ENCODE results near the gene RSU1.

Gene RSU1

DNA sequence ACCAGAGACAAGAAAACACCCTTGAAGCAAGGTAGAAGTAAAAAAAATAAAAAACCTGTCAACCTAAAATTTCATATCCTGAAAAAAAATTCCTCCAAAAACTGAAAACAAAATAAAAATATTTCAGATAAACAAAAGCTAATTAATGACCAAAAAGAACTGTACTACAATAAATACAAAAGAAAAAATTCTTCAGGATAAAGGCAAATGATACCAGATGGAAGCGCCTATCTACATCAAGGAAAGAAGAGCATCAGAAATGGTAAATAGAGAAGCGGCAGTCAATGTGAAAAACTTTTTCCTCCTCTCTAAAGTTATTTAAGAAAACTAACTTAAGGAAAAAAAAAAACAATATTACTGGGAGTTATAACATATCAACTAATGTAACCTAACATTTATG lies 79.8 kb downstream of the RSU1 start:
- no peak for TF ChIP-seq EZH2 (IDR thresholded peaks at IDR 0.05; ENCODE audit: borderline replicate concordance, low read length)
- TF ChIP-seq, protein P1, sequence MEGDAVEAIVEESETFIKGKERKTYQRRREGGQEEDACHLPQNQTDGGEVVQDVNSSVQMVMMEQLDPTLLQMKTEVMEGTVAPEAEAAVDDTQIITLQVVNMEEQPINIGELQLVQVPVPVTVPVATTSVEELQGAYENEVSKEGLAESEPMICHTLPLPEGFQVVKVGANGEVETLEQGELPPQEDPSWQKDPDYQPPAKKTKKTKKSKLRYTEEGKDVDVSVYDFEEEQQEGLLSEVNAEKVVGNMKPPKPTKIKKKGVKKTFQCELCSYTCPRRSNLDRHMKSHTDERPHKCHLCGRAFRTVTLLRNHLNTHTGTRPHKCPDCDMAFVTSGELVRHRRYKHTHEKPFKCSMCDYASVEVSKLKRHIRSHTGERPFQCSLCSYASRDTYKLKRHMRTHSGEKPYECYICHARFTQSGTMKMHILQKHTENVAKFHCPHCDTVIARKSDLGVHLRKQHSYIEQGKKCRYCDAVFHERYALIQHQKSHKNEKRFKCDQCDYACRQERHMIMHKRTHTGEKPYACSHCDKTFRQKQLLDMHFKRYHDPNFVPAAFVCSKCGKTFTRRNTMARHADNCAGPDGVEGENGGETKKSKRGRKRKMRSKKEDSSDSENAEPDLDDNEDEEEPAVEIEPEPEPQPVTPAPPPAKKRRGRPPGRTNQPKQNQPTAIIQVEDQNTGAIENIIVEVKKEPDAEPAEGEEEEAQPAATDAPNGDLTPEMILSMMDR (IDR thresholded peaks at IDR 0.05; ENCODE audit: low read length): no peak
- Histone ChIP-seq H3K9me2 (ENCODE audit: low read depth, low read length) (no peaks in the 10 kb centered on the region), H3K79me2 (ENCODE audit: insufficient read depth, low read length) (no peaks in the 10 kb centered on the region), H4K20me1 (ENCODE audit: insufficient read depth, low read length) (no peaks in the 10 kb centered on the region), H3K4me3 (ENCODE audit: low read depth, low read length, poor library complexity, severe bottlenecking) (no peak overlapping the region), H3K4me1 (ENCODE audit: insufficient read depth, low read length, severe bottlenecking) (no peaks in the 10 kb centered on the region), H3K9me3 (ENCODE audit: low read length) (0 out of 2 replicates have a peak, but pooled peaks cover 2% of the 10 kb centered on the region), H3K9ac (ENCODE audit: low read length) (no peak overlapping the region), H2AFZ (ENCODE audit: low read length) (no peak overlapping the region), H3F3A (ENCODE audit: insufficient read depth, low read length) (no peaks in the 10 kb centered on the region), H3K27ac (ENCODE audit: low read depth, low read length, poor library complexity, severe bottlenecking) (no peak overlapping the region), H3K4me2 (ENCODE audit: low read length) (no peak overlapping the region), H3K36me3 (ENCODE audit: insufficient read depth, low read length) (peaks cover 9% of the 10 kb centered on the region; the same call in 1 of the 2 replicates), H3K27me3 (ENCODE audit: insufficient read depth, low read length) (no peaks in the 10 kb centered on the region)

DNA sequence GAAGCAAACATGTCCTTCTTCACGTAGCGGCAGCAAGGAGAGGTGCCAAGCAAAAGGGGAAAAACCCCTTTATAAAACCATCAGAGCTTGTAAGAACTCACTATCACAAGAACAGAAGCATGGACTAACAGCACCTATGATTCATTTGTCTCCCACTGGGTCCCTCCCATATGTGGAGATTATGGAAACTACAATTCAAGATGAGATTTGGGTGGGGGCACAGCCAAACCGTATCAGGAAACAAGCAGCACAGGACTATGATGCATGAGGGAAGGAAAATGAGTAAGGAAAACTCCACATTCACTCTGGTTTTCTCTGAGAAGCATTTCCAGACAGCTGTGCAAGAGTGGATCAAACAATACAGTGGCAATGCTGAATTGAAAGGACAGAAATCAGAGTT lies 81.6 kb downstream of the RSU1 start:
- no peaks in the 10 kb centered on the region for H3K4me1 ChIP-seq (ENCODE audit: insufficient read depth, low read length, severe bottlenecking)
- 0 out of 2 replicates have a peak, but pooled peaks cover 2% of the 10 kb centered on the region for H3K9me3 ChIP-seq (ENCODE audit: low read length)
- no peak overlapping the region for H3K4me3 ChIP-seq (ENCODE audit: low read depth, low read length, poor library complexity, severe bottlenecking)
- no peaks in the 10 kb centered on the region for H3K79me2 ChIP-seq (ENCODE audit: insufficient read depth, low read length)
- no peaks in the 10 kb centered on the region for H3F3A ChIP-seq (ENCODE audit: insufficient read depth, low read length)
- TF ChIP-seq EZH2 (IDR thresholded peaks at IDR 0.05; ENCODE audit: borderline replicate concordance, low read length): no peak
- TF ChIP-seq, protein P1 (IDR thresholded peaks at IDR 0.05; ENCODE audit: low read length): no peak
- no peaks in the 10 kb centered on the region for H3K9me2 ChIP-seq (ENCODE audit: low read depth, low read length)
- H3K27me3 ChIP-seq (ENCODE audit: insufficient read depth, low read length): no peaks in the 10 kb centered on the region
- peaks cover 9% of the 10 kb centered on the region; the same call in 1 of the 2 replicates for H3K36me3 ChIP-seq (ENCODE audit: insufficient read depth, low read length)
- H4K20me1 ChIP-seq (ENCODE audit: insufficient read depth, low read length): no peaks in the 10 kb centered on the region
- H3K27ac ChIP-seq (ENCODE audit: low read depth, low read length, poor library complexity, severe bottlenecking): no peak overlapping the region
- no peak overlapping the region for H3K4me2 ChIP-seq (ENCODE audit: low read length)
- H3K9ac ChIP-seq (ENCODE audit: low read length): no peak overlapping the region
- H2AFZ ChIP-seq (ENCODE audit: low read length): no peak overlapping the region

DNA sequence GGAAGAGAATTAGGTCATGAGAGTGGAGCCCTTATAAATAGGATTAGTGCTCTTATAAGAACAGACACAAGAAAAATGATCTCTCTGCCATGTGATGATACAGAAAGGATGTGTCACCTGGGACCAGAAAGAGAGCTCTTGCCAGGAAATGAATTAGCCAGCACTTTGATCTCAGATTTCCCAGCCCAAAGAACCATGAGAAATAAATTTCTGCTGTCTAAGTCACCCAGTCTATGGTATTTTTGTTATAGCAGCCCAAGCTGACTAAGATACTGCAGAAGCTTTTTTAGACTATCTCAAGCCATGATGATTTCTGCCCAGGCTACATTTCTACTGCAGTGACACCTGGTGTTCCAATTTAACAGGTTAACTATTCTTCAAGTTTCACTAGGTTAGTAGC lies 84.8 kb downstream of the RSU1 start:
- Histone ChIP-seq H3F3A (ENCODE audit: insufficient read depth, low read length) (no peaks in the 10 kb centered on the region), H2AFZ (ENCODE audit: low read length) (no peak overlapping the region), H3K9me2 (ENCODE audit: low read depth, low read length) (no peaks in the 10 kb centered on the region), H3K4me1 (ENCODE audit: insufficient read depth, low read length, severe bottlenecking) (no peaks in the 10 kb centered on the region), H3K9me3 (ENCODE audit: low read length) (0 out of 2 replicates have a peak, but pooled peaks cover 2% of the 10 kb centered on the region), H3K36me3 (ENCODE audit: insufficient read depth, low read length) (peaks cover 9% of the 10 kb centered on the region; the same call in 1 of the 2 replicates), H3K27me3 (ENCODE audit: insufficient read depth, low read length) (no peaks in the 10 kb centered on the region), H3K9ac (ENCODE audit: low read length) (no peak overlapping the region), H4K20me1 (ENCODE audit: insufficient read depth, low read length) (no peaks in the 10 kb centered on the region), H3K79me2 (ENCODE audit: insufficient read depth, low read length) (no peaks in the 10 kb centered on the region), H3K4me2 (ENCODE audit: low read length) (no peak overlapping the region), H3K27ac (ENCODE audit: low read depth, low read length, poor library complexity, severe bottlenecking) (no peak overlapping the region), H3K4me3 (ENCODE audit: low read depth, low read length, poor library complexity, severe bottlenecking) (no peak overlapping the region)
- TF ChIP-seq, protein P1 (IDR thresholded peaks at IDR 0.05; ENCODE audit: low read length): no peak
- TF ChIP-seq EZH2 (IDR thresholded peaks at IDR 0.05; ENCODE audit: borderline replicate concordance, low read length): no peak

Measured in OCI-LY1 (cell line).